NB4 (cell line): ENCODE measurements around the gene CDH22.

Source experiments
- DNase-seq: peaks from one replicate; pipeline ENCODE4 v3.0.0; 2010; ENCODE audit warnings: low read depth
- H3K4me3 ChIP-seq: one replicate; pipeline ENCODE4 v1.5.1; 2011; ENCODE audit warnings: mild to moderate bottlenecking, low read depth, low read length, moderate library complexity
- CTCF ChIP-seq: IDR thresholded peaks from one replicate; pipeline ENCODE4 v1.5.1; 2012; ENCODE audit warnings: low read depth, low read length
- MAX ChIP-seq: IDR thresholded peaks from 2 replicates; pipeline ENCODE4 v1.6.1; 2011; ENCODE audit warnings: low read depth, low read length
- MYC ChIP-seq: IDR thresholded peaks from 2 replicates; pipeline ENCODE4 v1.6.1; 2011; ENCODE audit warnings: low read depth, low read length
- POLR2A ChIP-seq: IDR thresholded peaks from 2 replicates; pipeline ENCODE4 v1.6.1; 2011; ENCODE audit warnings: mild to moderate bottlenecking; ENCODE audit not compliant: insufficient read length; ENCODE audit errors: extremely low read depth

CDH22 gene

GRCh38 chr20:46240881-46241280 is 67.4 kb downstream of the CDH22 start:
- no peak for DNase-seq

GRCh38 chr20:46240065-46240464 is 68.2 kb downstream of the CDH22 start:
- TF ChIP-seq POLR2A: no peak
- no peak for TF ChIP-seq MYC
- no peak for TF ChIP-seq CTCF
- TF ChIP-seq MAX: no peak
- H3K4me3 ChIP-seq: no peak overlapping the region

More at GRCh38 chr20:46240881-46241280, 67.4 kb downstream of the CDH22 start:
- TF ChIP-seq MAX (no peak), CTCF (no peak), POLR2A (no peak), MYC (no peak)
- no peak overlapping the region for H3K4me3 ChIP-seq

GRCh38 chr20:46237736-46238135 is 70.6 kb downstream of the CDH22 start:
- DNase-seq: no peak
- TF ChIP-seq POLR2A: no peak
- H3K4me3 ChIP-seq: no peak overlapping the region

More at GRCh38 chr20:46240065-46240464, 68.2 kb downstream of the CDH22 start:
- DNase-seq: no peak

GRCh38 chr20:46237227-46237626 is 71.1 kb downstream of the CDH22 start:
- DNase-seq: no peak
- no peak overlapping the region for H3K4me3 ChIP-seq

GRCh38 chr20:46235077-46235476 is 73.2 kb downstream of the CDH22 start:
- no peak for TF ChIP-seq MYC
- TF ChIP-seq CTCF: no peak
- TF ChIP-seq POLR2A: no peak
- TF ChIP-seq MAX: no peak
- DNase-seq: no peak
- no peak overlapping the region for H3K4me3 ChIP-seq

More at GRCh38 chr20:46237227-46237626, 71.1 kb downstream of the CDH22 start:
- TF ChIP-seq POLR2A: no peak
- TF ChIP-seq MYC: no peak
- TF ChIP-seq CTCF: no peak
- no peak for TF ChIP-seq MAX

GRCh38 chr20:46233701-46234100 is 74.6 kb downstream of the CDH22 start:
- no peak for TF ChIP-seq POLR2A
- no peak for TF ChIP-seq CTCF
- TF ChIP-seq MYC: no peak
- no peak for TF ChIP-seq MAX
- no peak for DNase-seq
- no peak overlapping the region for H3K4me3 ChIP-seq
